Fibroblast of peridontal ligament (primary cell): ENCODE data around the gene PIGN.

Experiments
- DNase-seq: peaks from one replicate; pipeline ENCODE4 v3.0.0-alpha.2; 2010; ENCODE audit errors: extremely low read depth

The PIGN gene

GRCh38 chr18:62011416-62011815 lies 175.4 kb downstream of the PIGN start:
- DNase-seq: no peak

GRCh38 chr18:62009521-62009920 lies 177.3 kb downstream of the PIGN start:
- DNase-seq: no peak

- no peak for DNase-seq
These were observed 185.5 kb downstream of the PIGN start for GRCh38 chr18:62001396-62001795.

GRCh38 chr18:61998957-61999356 lies 187.9 kb downstream of the PIGN start:
- peak; percentile 91 for DNase-seq

- no peak for DNase-seq
These were observed 188.5 kb downstream of the PIGN start for GRCh38 chr18:61998335-61998734.

- DNase-seq: no peak
These were observed 191.2 kb downstream of the PIGN start for GRCh38 chr18:61995618-61996017.

- DNase-seq: peak; percentile 28
These were observed 193.0 kb downstream of the PIGN start for GRCh38 chr18:61993831-61994230.

GRCh38 chr18:61992923-61993322 lies 193.9 kb downstream of the PIGN start:
- DNase-seq: peak; percentile 79

GRCh38 chr18:61992285-61992684 lies 194.6 kb downstream of the PIGN start:
- DNase-seq: peak; percentile 67

GRCh38 chr18:61991836-61992235 lies 195.0 kb downstream of the PIGN start:
- no peak for DNase-seq

- peak; percentile 80 for DNase-seq
These were observed 195.7 kb downstream of the PIGN start for GRCh38 chr18:61991201-61991600.
